ENCODE measurements around the gene SPATA31D1.

Gene SPATA31D1

DNA sequence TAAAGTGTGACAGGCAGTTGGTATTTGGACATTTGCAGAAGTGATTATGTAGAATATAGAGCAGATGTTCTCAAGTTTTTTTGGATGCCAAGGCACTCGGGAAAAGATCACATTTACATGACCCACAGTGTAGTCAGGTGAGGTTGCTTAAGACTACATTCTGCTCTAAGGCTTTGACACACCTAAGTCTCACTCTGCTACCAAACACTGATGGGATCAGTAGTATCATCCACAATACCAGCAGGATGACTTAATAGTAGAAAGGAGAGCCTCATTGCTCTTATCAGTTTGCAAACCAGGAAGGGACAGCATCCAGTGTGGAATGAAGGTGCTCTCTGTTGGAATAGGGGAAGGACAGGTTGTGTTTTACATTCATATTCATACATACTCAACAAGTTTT lies 2.5 kb upstream of the SPATA31D1 start:
- no peak overlapping the region for H3K4me3 ChIP-seq (ENCODE audit: low read depth, low read length)
- no peak for TF ChIP-seq CTCF (conservative IDR thresholded peaks at IDR 0.05; ENCODE audit: low read depth, low read length)
- no peak for DNase-seq (ENCODE audit: low read depth)

DNA sequence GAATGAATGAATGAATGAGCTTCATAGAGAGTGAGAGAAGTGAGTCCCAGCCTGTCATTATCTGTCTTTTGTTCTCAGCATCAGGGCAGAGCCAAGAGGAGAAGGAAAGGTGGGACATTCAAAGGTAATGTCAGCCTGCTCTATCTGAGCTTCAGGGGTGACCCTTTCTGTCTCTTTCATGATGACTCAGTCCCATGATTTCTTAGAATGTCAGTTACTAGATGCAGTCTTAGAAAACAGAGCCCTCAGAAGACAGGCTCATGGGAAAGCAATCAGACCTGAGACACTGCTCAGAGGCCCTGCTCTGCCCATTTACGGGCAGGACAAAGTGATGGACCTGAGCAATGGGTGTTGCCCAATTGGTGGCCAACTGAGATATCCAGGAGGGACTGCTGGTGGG lies 1.1 kb downstream of the SPATA31D1 start:
- no peak for TF ChIP-seq CTCF (conservative IDR thresholded peaks at IDR 0.05; ENCODE audit: low read depth, low read length)
- no peak overlapping the region for H3K4me3 ChIP-seq (ENCODE audit: low read depth, low read length)
- DNase-seq (ENCODE audit: low read depth) = no peak

DNA sequence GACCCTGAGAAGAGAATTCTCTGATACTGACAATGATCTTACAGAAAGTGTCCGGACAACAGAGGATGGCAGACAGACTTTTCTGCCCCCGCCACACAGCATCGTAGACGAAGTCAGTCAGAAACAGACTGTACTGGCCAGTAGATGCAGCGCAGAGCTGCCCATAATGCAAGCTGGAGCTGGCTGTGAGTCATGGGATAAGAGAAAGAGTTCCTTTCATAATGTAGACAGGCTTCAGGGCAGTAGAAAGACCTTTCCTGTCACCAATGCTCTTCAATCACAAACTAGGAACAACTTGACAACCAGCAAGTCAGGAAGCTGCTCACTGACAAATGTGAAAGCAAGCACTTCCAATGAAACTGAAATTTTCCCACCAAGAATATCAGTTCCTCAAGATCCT lies 5.1 kb downstream of the SPATA31D1 start:
- H3K4me3 ChIP-seq (ENCODE audit: low read depth, low read length) = no peak overlapping the region
- DNase-seq (ENCODE audit: low read depth) = no peak
- no peak for TF ChIP-seq CTCF (conservative IDR thresholded peaks at IDR 0.05; ENCODE audit: low read depth, low read length)

- H3K4me3 ChIP-seq (ENCODE audit: low read depth, low read length) = no peak overlapping the region
- TF ChIP-seq CTCF (conservative IDR thresholded peaks at IDR 0.05; ENCODE audit: low read depth, low read length) = no peak
- DNase-seq (ENCODE audit: low read depth) = peak; percentile 8
Measured at GRCh38 chr9:81999806-82000205, 11.2 kb downstream of the SPATA31D1 start.

- no peak for TF ChIP-seq CTCF (conservative IDR thresholded peaks at IDR 0.05; ENCODE audit: low read depth, low read length)
- no peak overlapping the region for H3K4me3 ChIP-seq (ENCODE audit: low read depth, low read length)
- no peak for DNase-seq (ENCODE audit: low read depth)
Measured at GRCh38 chr9:82010711-82011110, 22.1 kb downstream of the SPATA31D1 start.

GRCh38 chr9:82011133-82011532 lies 22.6 kb downstream of the SPATA31D1 start:
- no peak for DNase-seq (ENCODE audit: low read depth)
- TF ChIP-seq CTCF (conservative IDR thresholded peaks at IDR 0.05; ENCODE audit: low read depth, low read length) = no peak
- H3K4me3 ChIP-seq (ENCODE audit: low read depth, low read length) = no peak overlapping the region

DNA sequence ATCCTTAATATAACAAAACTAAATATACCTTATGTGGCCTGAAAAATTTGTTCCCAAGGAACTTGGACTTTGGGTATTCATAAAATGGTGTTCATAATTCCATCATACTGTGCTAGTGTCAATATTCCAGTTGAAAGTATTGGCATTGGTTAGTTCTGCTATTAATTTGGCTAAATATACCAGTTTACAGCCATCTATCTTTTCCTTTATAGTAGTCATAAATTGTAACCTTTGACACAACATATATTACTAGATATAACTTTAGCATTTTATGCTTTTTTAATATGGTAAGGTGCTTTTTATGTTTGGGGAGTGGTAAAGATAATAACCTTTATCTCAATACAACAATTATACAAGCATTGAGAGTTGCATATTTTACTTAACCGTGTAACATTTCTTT lies 23.7 kb downstream of the SPATA31D1 start:
- TF ChIP-seq CTCF (conservative IDR thresholded peaks at IDR 0.05; ENCODE audit: low read depth, low read length) = no peak
- no peak for DNase-seq (ENCODE audit: low read depth)
- no peak overlapping the region for H3K4me3 ChIP-seq (ENCODE audit: low read depth, low read length)

All from choroid plexus epithelial cell (primary cell).